ENCODE measurements around the gene SLC6A15.

Gene SLC6A15

GRCh38 chr12:84843593-84844144 is 68.9 kb downstream of the SLC6A15 start:
- Histone ChIP-seq H3K36me3 (ENCODE audit: insufficient read depth, insufficient read length, low read length) (no peaks in the 10 kb centered on the region), H3K9ac (ENCODE audit: insufficient read length, low read depth) (no peak overlapping the region), H3K27me3 (ENCODE audit: insufficient read depth, insufficient read length) (no peaks in the 10 kb centered on the region), H3K4me3 (ENCODE audit: insufficient read length, low read depth) (no peak overlapping the region), H3K9me3 (ENCODE audit: insufficient read depth, low read length) (no peaks in the 10 kb centered on the region), H3K4me1 (ENCODE audit: insufficient read depth, insufficient read length) (no peaks in the 10 kb centered on the region)
- no peak for DNase-seq (ENCODE audit: low read depth, low spot score)
- TF ChIP-seq ZNF274 (IDR thresholded peaks at IDR 0.05; ENCODE audit: low read depth, low read length) (no peak), SUZ12 (IDR thresholded peaks at IDR 0.05; ENCODE audit: extremely low read depth, insufficient read depth, insufficient read length) (no peak), YY1 (IDR thresholded peaks at IDR 0.05; ENCODE audit: insufficient read depth, insufficient read length) (no peak)

- no peak for TF ChIP-seq ZNF274 (IDR thresholded peaks at IDR 0.05; ENCODE audit: low read depth, low read length)
- TF ChIP-seq YY1 (IDR thresholded peaks at IDR 0.05; ENCODE audit: insufficient read depth, insufficient read length), result no peak
- no peak for TF ChIP-seq SUZ12 (IDR thresholded peaks at IDR 0.05; ENCODE audit: extremely low read depth, insufficient read depth, insufficient read length)
- H3K27me3 ChIP-seq (ENCODE audit: insufficient read depth, insufficient read length), result no peaks in the 10 kb centered on the region
- H3K9ac ChIP-seq (ENCODE audit: insufficient read length, low read depth), result no peak overlapping the region
- H3K4me3 ChIP-seq (ENCODE audit: insufficient read length, low read depth), result no peak overlapping the region
- no peaks in the 10 kb centered on the region for H3K9me3 ChIP-seq (ENCODE audit: insufficient read depth, low read length)
- peak; percentile 2 for DNase-seq (ENCODE audit: low read depth, low spot score)
- no peaks in the 10 kb centered on the region for H3K4me1 ChIP-seq (ENCODE audit: insufficient read depth, insufficient read length)
- no peaks in the 10 kb centered on the region for H3K36me3 ChIP-seq (ENCODE audit: insufficient read depth, insufficient read length, low read length)
Observed at GRCh38 chr12:84842406-84843013, 70.1 kb downstream of the SLC6A15 start.

GRCh38 chr12:84841591-84841990 is 71.0 kb downstream of the SLC6A15 start:
- Histone ChIP-seq H3K27me3 (ENCODE audit: insufficient read depth, insufficient read length) (no peaks in the 10 kb centered on the region), H3K9me3 (ENCODE audit: insufficient read depth, low read length) (no peaks in the 10 kb centered on the region), H3K9ac (ENCODE audit: insufficient read length, low read depth) (no peak overlapping the region), H3K4me3 (ENCODE audit: insufficient read length, low read depth) (no peak overlapping the region), H3K4me1 (ENCODE audit: insufficient read depth, insufficient read length) (no peaks in the 10 kb centered on the region), H3K36me3 (ENCODE audit: insufficient read depth, insufficient read length, low read length) (no peaks in the 10 kb centered on the region)
- TF ChIP-seq YY1 (IDR thresholded peaks at IDR 0.05; ENCODE audit: insufficient read depth, insufficient read length) (no peak), ZNF274 (IDR thresholded peaks at IDR 0.05; ENCODE audit: low read depth, low read length) (no peak), SUZ12 (IDR thresholded peaks at IDR 0.05; ENCODE audit: extremely low read depth, insufficient read depth, insufficient read length) (no peak)
- no peak for DNase-seq (ENCODE audit: low read depth, low spot score)

- TF ChIP-seq ZNF274 (IDR thresholded peaks at IDR 0.05; ENCODE audit: low read depth, low read length) (no peak), SUZ12 (IDR thresholded peaks at IDR 0.05; ENCODE audit: extremely low read depth, insufficient read depth, insufficient read length) (no peak), YY1 (IDR thresholded peaks at IDR 0.05; ENCODE audit: insufficient read depth, insufficient read length) (no peak)
- no peaks in the 10 kb centered on the region for H3K36me3 ChIP-seq (ENCODE audit: insufficient read depth, insufficient read length, low read length)
- no peak for DNase-seq (ENCODE audit: low read depth, low spot score)
- H3K9me3 ChIP-seq (ENCODE audit: insufficient read depth, low read length), result no peaks in the 10 kb centered on the region
- no peak overlapping the region for H3K4me3 ChIP-seq (ENCODE audit: insufficient read length, low read depth)
- H3K27me3 ChIP-seq (ENCODE audit: insufficient read depth, insufficient read length), result no peaks in the 10 kb centered on the region
- H3K4me1 ChIP-seq (ENCODE audit: insufficient read depth, insufficient read length), result no peaks in the 10 kb centered on the region
- H3K9ac ChIP-seq (ENCODE audit: insufficient read length, low read depth), result no peak overlapping the region
Observed at GRCh38 chr12:84840356-84840755, 72.2 kb downstream of the SLC6A15 start.

GRCh38 chr12:84826925-84827324 is 85.7 kb downstream of the SLC6A15 start:
- Histone ChIP-seq H3K27me3 (ENCODE audit: insufficient read depth, insufficient read length) (no peaks in the 10 kb centered on the region), H3K9me3 (ENCODE audit: insufficient read depth, low read length) (peaks cover 5% of the 10 kb centered on the region; the same call in 1 of the 2 replicates), H3K9ac (ENCODE audit: insufficient read length, low read depth) (no peak overlapping the region), H3K4me1 (ENCODE audit: insufficient read depth, insufficient read length) (no peaks in the 10 kb centered on the region), H3K4me3 (ENCODE audit: insufficient read length, low read depth) (no peak overlapping the region), H3K36me3 (ENCODE audit: insufficient read depth, insufficient read length, low read length) (no peaks in the 10 kb centered on the region)
- TF ChIP-seq SUZ12 (IDR thresholded peaks at IDR 0.05; ENCODE audit: extremely low read depth, insufficient read depth, insufficient read length) (no peak), ZNF274 (IDR thresholded peaks at IDR 0.05; ENCODE audit: low read depth, low read length) (no peak), YY1 (IDR thresholded peaks at IDR 0.05; ENCODE audit: insufficient read depth, insufficient read length) (no peak)
- no peak for DNase-seq (ENCODE audit: low read depth, low spot score)

GRCh38 chr12:84825149-84825548 is 87.5 kb downstream of the SLC6A15 start:
- Histone ChIP-seq H3K27me3 (ENCODE audit: insufficient read depth, insufficient read length) (no peaks in the 10 kb centered on the region), H3K4me3 (ENCODE audit: insufficient read length, low read depth) (no peak overlapping the region), H3K9ac (ENCODE audit: insufficient read length, low read depth) (no peak overlapping the region), H3K36me3 (ENCODE audit: insufficient read depth, insufficient read length, low read length) (no peaks in the 10 kb centered on the region), H3K4me1 (ENCODE audit: insufficient read depth, insufficient read length) (no peaks in the 10 kb centered on the region), H3K9me3 (ENCODE audit: insufficient read depth, low read length) (peaks cover 5% of the 10 kb centered on the region; the same call in 1 of the 2 replicates)
- TF ChIP-seq SUZ12 (IDR thresholded peaks at IDR 0.05; ENCODE audit: extremely low read depth, insufficient read depth, insufficient read length) (no peak), YY1 (IDR thresholded peaks at IDR 0.05; ENCODE audit: insufficient read depth, insufficient read length) (no peak), ZNF274 (IDR thresholded peaks at IDR 0.05; ENCODE audit: low read depth, low read length) (no peak)
- no peak for DNase-seq (ENCODE audit: low read depth, low spot score)

- TF ChIP-seq YY1 (IDR thresholded peaks at IDR 0.05; ENCODE audit: insufficient read depth, insufficient read length) (no peak), SUZ12 (IDR thresholded peaks at IDR 0.05; ENCODE audit: extremely low read depth, insufficient read depth, insufficient read length) (no peak), ZNF274 (IDR thresholded peaks at IDR 0.05; ENCODE audit: low read depth, low read length) (no peak)
- DNase-seq (ENCODE audit: low read depth, low spot score), result no peak
- H3K4me3 ChIP-seq (ENCODE audit: insufficient read length, low read depth), result no peak overlapping the region
- H3K27me3 ChIP-seq (ENCODE audit: insufficient read depth, insufficient read length), result no peaks in the 10 kb centered on the region
- no peaks in the 10 kb centered on the region for H3K9me3 ChIP-seq (ENCODE audit: insufficient read depth, low read length)
- no peaks in the 10 kb centered on the region for H3K36me3 ChIP-seq (ENCODE audit: insufficient read depth, insufficient read length, low read length)
- no peaks in the 10 kb centered on the region for H3K4me1 ChIP-seq (ENCODE audit: insufficient read depth, insufficient read length)
- no peak overlapping the region for H3K9ac ChIP-seq (ENCODE audit: insufficient read length, low read depth)
Observed at GRCh38 chr12:84822525-84822924, 90.1 kb downstream of the SLC6A15 start.
